H1 (cell line): ENCODE results near the gene SPAG16.

Experiments
- EP300 ChIP-seq, 2 experiments: IDR thresholded peaks; 1 replicate in 1 of 2; 2 replicates in 1 of 2; pipeline ENCODE4 v1.6.1; 2011 to 2012; ENCODE audit warnings: low read depth in 2 of 2, low read length in 2 of 2, mild to moderate bottlenecking in 2 of 2, borderline replicate concordance in 1 of 2, inconsistent platforms in 1 of 2, moderate library complexity in 1 of 2
- MAFK ChIP-seq: IDR thresholded peaks from 2 replicates; pipeline ENCODE4 v1.6.1; 2012; ENCODE audit warnings: low read depth, mild to moderate bottlenecking, improper control_type of control experiment, low read length
- POLR2A ChIP-seq, 2 experiments: IDR thresholded peaks; 1 replicate in 1 of 2; 2 replicates in 1 of 2; pipeline ENCODE4 v1.6.1; 2011; ENCODE audit warnings: low read depth in 2 of 2, low read length in 2 of 2, mild to moderate bottlenecking in 2 of 2; ENCODE audit errors: control extremely low read depth in 1 of 2
- POLR2AphosphoS5 ChIP-seq: IDR thresholded peaks from 2 replicates; pipeline ENCODE4 v1.6.1; 2011; ENCODE audit warnings: low read depth, low read length
- SP1 ChIP-seq: IDR thresholded peaks from 2 replicates; pipeline ENCODE4 v1.6.1; 2011; ENCODE audit warnings: low read depth, low read length
- TAF1 ChIP-seq: IDR thresholded peaks from 2 replicates; pipeline ENCODE4 v1.6.1; 2011; ENCODE audit warnings: mild to moderate bottlenecking, low read depth, low read length
- YY1 ChIP-seq: IDR thresholded peaks from 2 replicates; pipeline ENCODE4 v1.6.1; 2011; ENCODE audit warnings: low read depth, mild to moderate bottlenecking, low read length
- TF ChIP-seq, protein P1 (sequence below): IDR thresholded peaks from 2 replicates; pipeline ENCODE4 v1.6.1; 2012; ENCODE audit warnings: low read length, inconsistent platforms
- TF ChIP-seq, protein P2 (sequence below), 3 experiments: IDR thresholded peaks; 1 replicate in 2 of 3; 2 replicates in 1 of 3; pipeline versions ENCODE4 v1.5.1 to v1.6.1; 2011; ENCODE audit warnings: low read length in 3 of 3, mild to moderate bottlenecking in 3 of 3, inconsistent platforms in 2 of 3, low read depth in 1 of 3, moderate library complexity in 1 of 3; ENCODE audit not compliant: insufficient read depth in 1 of 3; ENCODE audit errors: control extremely low read depth in 1 of 3

DNA sequence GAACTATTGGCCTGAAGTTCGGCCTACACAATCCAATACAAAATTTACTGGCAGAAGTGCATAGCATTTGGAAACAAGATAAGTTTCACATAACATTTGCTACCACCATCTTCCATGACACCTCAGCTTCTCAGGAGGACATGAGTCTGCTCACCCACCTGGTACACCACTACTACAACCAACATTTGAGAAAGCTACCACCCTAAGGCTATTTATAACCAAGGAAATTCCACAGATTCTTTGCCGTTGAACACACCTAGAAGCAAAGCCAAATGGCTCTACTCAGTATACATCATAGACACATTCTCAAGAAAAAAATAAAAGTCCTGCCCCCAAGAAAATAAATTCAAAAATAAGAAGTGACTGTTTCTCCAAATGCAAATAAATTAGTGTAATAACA lies 145.3 kb downstream of the SPAG16 start:
- TF ChIP-seq, protein P1, sequence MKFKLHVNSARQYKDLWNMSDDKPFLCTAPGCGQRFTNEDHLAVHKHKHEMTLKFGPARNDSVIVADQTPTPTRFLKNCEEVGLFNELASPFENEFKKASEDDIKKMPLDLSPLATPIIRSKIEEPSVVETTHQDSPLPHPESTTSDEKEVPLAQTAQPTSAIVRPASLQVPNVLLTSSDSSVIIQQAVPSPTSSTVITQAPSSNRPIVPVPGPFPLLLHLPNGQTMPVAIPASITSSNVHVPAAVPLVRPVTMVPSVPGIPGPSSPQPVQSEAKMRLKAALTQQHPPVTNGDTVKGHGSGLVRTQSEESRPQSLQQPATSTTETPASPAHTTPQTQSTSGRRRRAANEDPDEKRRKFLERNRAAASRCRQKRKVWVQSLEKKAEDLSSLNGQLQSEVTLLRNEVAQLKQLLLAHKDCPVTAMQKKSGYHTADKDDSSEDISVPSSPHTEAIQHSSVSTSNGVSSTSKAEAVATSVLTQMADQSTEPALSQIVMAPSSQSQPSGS: no peak
- TF ChIP-seq TAF1 (no peak), MAFK (no peak), POLR2A (IDR thresholded peaks at IDR 0.05; ENCODE audit: control extremely low read depth in 1 of 2, low read depth in 2 of 2, low read length in 2 of 2) (no peak), POLR2AphosphoS5 (no peak), YY1 (no peak), SP1 (no peak), EP300 (IDR thresholded peaks at IDR 0.05; ENCODE audit: borderline replicate concordance in 1 of 2, low read depth in 2 of 2, low read length in 2 of 2) (no peak)
- TF ChIP-seq, protein P2, sequence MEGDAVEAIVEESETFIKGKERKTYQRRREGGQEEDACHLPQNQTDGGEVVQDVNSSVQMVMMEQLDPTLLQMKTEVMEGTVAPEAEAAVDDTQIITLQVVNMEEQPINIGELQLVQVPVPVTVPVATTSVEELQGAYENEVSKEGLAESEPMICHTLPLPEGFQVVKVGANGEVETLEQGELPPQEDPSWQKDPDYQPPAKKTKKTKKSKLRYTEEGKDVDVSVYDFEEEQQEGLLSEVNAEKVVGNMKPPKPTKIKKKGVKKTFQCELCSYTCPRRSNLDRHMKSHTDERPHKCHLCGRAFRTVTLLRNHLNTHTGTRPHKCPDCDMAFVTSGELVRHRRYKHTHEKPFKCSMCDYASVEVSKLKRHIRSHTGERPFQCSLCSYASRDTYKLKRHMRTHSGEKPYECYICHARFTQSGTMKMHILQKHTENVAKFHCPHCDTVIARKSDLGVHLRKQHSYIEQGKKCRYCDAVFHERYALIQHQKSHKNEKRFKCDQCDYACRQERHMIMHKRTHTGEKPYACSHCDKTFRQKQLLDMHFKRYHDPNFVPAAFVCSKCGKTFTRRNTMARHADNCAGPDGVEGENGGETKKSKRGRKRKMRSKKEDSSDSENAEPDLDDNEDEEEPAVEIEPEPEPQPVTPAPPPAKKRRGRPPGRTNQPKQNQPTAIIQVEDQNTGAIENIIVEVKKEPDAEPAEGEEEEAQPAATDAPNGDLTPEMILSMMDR (IDR thresholded peaks at IDR 0.05; ENCODE audit: control extremely low read depth in 1 of 3, insufficient read depth in 1 of 3, low read depth in 1 of 3, low read length in 3 of 3): no peak
